ENCODE results near the gene SEMA3G. TPM values are rescaled to one million over a fixed set of nuclear protein-coding genes. Genes with fewer than 3 reads are reported as not detected.

Gene SEMA3G
- total RNA-seq, 2 donors from 2014 or later, result 0.16 to 0.36 TPM

GRCh38 chr3:52454250-52454937, 9.5 kb upstream of the SEMA3G start:
- no peaks in the 10 kb centered on the region for H3K9me3 Mint-ChIP-seq
- H3K4me1 Mint-ChIP-seq (ENCODE audit: low read depth), result peaks cover 32% of the 10 kb centered on the region
- H3K27me3 Mint-ChIP-seq (ENCODE audit: low read depth), result no peaks in the 10 kb centered on the region
- no peak for ATAC-seq (replicated peaks in 1 of 2)
- peak overlapping the region; percentile 90 to 95 for H3K4me3 Mint-ChIP-seq
- DNase-seq, result no peak
- peak overlapping the region; percentile 83 for H3K27ac Mint-ChIP-seq
- peaks cover 2 to 9% of the 10 kb centered on the region in 2 donors for H3K36me3 Mint-ChIP-seq (ENCODE audit: insufficient read depth in 2 of 2)

- Mint-ChIP-seq H3K36me3 (ENCODE audit: insufficient read depth in 2 of 2) (peaks cover 2 to 9% of the 10 kb centered on the region in 2 donors), H3K27ac (peak within 1 kb of the TSS; percentile 83), H3K4me1 (ENCODE audit: low read depth) (peaks cover 32% of the 10 kb centered on the region), H3K9me3 (no peaks in the 10 kb centered on the region), H3K27me3 (ENCODE audit: low read depth) (no peaks in the 10 kb centered on the region), H3K4me3 (peak within 1 kb of the TSS; percentile 90 to 95)
- DNase-seq, result no peak
- ATAC-seq (replicated peaks in 1 of 2), result no peak
These were observed 8.8 kb upstream of the SEMA3G start, which contains the start of gene TNNC1 for GRCh38 chr3:52453496-52454249. Gene TNNC1 (minus strand): TSS chr3:52454041. CDS start chr3:52454015, 26 bp downstream.

GRCh38 chr3:52452570-52453221, 7.8 kb upstream of the SEMA3G start:
- no peak for DNase-seq
- H3K27me3 Mint-ChIP-seq (ENCODE audit: low read depth), result no peaks in the 10 kb centered on the region
- peaks cover 2 to 9% of the 10 kb centered on the region in 2 donors for H3K36me3 Mint-ChIP-seq (ENCODE audit: insufficient read depth in 2 of 2)
- ATAC-seq (replicated peaks in 1 of 2), result no peak
- H3K9me3 Mint-ChIP-seq, result no peaks in the 10 kb centered on the region
- peaks cover 32% of the 10 kb centered on the region for H3K4me1 Mint-ChIP-seq (ENCODE audit: low read depth)
- H3K4me3 Mint-ChIP-seq, result no peak overlapping the region
- H3K27ac Mint-ChIP-seq, result no peak overlapping the region

GRCh38 chr3:52452126-52452525, 7.2 kb upstream of the SEMA3G start:
- Mint-ChIP-seq H3K27ac (no peak overlapping the region), H3K27me3 (ENCODE audit: low read depth) (no peaks in the 10 kb centered on the region), H3K9me3 (no peaks in the 10 kb centered on the region), H3K36me3 (ENCODE audit: insufficient read depth in 2 of 2) (peaks cover 2 to 6% of the 10 kb centered on the region in 2 donors), H3K4me3 (no peak overlapping the region), H3K4me1 (ENCODE audit: low read depth) (peaks cover 30% of the 10 kb centered on the region)
- DNase-seq, result no peak
- no peak for ATAC-seq (replicated peaks in 1 of 2)

DNA sequence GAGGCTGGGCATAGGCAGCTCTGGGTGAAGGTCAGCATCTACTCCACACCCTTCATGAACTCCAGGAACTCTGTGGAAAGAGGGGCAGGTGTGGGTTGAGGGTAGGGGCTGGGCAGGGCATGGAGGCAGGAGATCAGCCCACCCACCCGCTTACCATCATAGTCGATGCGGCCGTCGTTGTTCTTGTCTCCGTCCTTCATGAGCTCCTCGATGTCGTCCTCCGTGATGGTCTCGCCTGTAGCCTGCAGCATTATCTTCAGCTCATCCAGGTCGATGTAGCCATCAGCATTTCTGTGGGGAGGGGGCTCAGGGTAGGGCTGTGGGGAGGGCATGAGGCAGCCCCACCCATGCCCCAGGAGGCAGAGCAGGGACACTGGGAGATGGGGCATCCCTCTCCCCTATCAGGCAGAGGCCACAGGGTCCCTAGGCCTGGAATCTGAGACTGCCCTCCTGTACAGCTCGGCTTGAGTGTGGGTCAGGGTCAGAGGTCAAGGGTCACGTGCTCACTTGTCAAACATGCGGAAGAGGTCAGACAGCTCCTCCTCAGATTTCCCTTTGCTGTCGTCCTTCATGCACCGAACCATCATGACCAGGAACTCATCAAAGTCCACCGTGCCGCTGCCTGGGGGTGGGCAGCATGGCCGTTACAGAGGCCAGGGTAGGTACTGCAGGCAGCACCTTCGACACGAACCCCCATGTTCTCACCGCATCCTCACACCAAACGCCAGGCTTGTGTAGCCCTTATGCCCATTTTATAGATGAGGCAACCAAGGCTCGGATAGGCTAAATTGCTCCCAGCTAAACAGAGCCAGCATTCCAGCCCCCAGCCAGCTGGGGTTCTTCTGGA, 6.6 kb upstream of the SEMA3G start:
- Mint-ChIP-seq H3K9me3 (no peaks in the 10 kb centered on the region), H3K4me3 (no peak overlapping the region), H3K27me3 (ENCODE audit: low read depth) (no peaks in the 10 kb centered on the region), H3K36me3 (ENCODE audit: insufficient read depth in 2 of 2) (peaks cover 2 to 6% of the 10 kb centered on the region in 2 donors), H3K4me1 (ENCODE audit: low read depth) (peaks cover 30% of the 10 kb centered on the region), H3K27ac (no peak overlapping the region)
- DNase-seq (no peak), ATAC-seq (replicated peaks in 1 of 2) (no peak)

GRCh38 chr3:52450489-52451236, 5.8 kb upstream of the SEMA3G start:
- H3K27ac Mint-ChIP-seq, result no peak overlapping the region
- H3K4me3 Mint-ChIP-seq, result no peak overlapping the region
- no peaks in the 10 kb centered on the region for H3K9me3 Mint-ChIP-seq
- peaks cover 2 to 6% of the 10 kb centered on the region in 2 donors for H3K36me3 Mint-ChIP-seq (ENCODE audit: insufficient read depth in 2 of 2)
- no peak for DNase-seq
- ATAC-seq (replicated peaks in 1 of 2), result no peak
- peaks cover 25% of the 10 kb centered on the region for H3K4me1 Mint-ChIP-seq (ENCODE audit: low read depth)
- no peaks in the 10 kb centered on the region for H3K27me3 Mint-ChIP-seq (ENCODE audit: low read depth)

DNA sequence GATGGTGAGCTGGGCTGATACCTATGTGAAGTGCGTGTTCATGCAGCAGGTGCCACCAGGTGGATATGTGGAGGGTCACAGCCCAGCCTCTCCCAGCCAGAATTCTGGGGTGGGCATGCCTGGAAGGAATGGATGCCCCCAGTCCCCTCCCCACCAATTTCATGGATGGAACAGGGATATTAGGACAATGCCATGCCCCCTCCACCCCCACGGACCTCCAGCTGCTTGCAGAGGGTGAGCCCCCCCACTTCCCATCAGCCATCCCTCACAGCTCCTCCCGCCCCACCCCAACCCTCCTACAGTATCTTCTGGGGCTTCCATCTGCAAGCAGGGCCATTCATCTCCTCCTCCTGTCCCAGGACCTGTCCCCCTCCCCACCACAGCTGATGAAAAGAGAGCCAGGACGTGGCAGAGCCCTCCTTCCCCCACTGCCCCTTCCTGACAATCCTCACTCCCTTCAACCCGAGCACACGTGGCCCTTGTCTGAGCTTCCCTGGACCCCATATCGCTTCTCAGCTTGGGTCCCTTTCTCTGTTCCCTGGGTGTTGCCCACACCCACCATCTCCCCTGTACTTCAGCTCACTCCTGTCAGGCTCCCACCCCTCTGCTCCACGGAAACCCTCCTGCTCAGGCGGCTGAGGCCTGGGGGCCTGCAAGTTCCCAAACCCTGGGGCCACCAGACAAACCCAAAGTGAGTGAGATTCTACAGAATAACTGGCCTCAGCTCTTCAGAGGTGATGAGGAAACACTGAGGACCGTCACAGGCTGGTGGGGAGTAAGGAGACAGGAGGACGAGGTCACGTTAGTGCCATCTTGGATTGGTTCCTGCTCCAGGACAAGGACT, 2.8 kb upstream of the SEMA3G start:
- Mint-ChIP-seq H3K36me3 (ENCODE audit: insufficient read depth in 2 of 2) (no peaks in the 10 kb centered on the region), H3K27ac (no peak overlapping the region), H3K27me3 (ENCODE audit: low read depth) (no peaks in the 10 kb centered on the region), H3K4me3 (no peak overlapping the region), H3K9me3 (no peaks in the 10 kb centered on the region), H3K4me1 (ENCODE audit: low read depth) (peaks cover 19% of the 10 kb centered on the region)
- no peak for DNase-seq
- no peak for ATAC-seq (replicated peaks in 1 of 2)

- DNase-seq, result peak; percentile 74 to 81
- no peaks in the 10 kb centered on the region for H3K27me3 Mint-ChIP-seq (ENCODE audit: low read depth)
- ATAC-seq (replicated peaks in 1 of 2), result peak; percentile 51 to 61
- no peak overlapping the region for H3K4me3 Mint-ChIP-seq
- peak overlapping the region; percentile 4 for H3K27ac Mint-ChIP-seq
- peaks cover 19% of the 10 kb centered on the region for H3K4me1 Mint-ChIP-seq (ENCODE audit: low read depth)
- H3K36me3 Mint-ChIP-seq (ENCODE audit: insufficient read depth in 2 of 2), result no peaks in the 10 kb centered on the region
- H3K9me3 Mint-ChIP-seq, result no peaks in the 10 kb centered on the region
These were observed 2.0 kb upstream of the SEMA3G start for GRCh38 chr3:52446631-52447511.

DNA sequence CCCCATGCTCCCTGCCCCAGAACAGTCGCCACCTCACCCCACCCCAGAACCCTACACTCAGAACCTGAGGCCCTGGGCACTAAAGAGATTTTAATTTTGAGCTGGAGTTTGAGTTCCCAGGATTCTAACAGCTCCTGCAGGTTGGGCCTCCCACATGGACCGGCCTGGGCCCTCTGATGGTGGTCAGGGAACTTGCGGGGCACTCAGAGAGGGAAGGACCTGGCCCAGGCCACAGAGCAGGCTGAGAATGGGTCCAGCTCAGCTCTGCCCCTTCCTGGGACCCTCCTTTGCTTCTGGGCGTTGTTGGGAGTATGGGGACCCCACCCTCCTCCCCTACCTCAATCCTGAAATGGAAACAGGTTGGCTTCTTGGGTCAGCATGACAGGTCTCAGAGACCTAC, 1.1 kb upstream of the SEMA3G start:
- H3K27me3 Mint-ChIP-seq (ENCODE audit: low read depth), result no peaks in the 10 kb centered on the region
- H3K4me1 Mint-ChIP-seq (ENCODE audit: low read depth), result peaks cover 19% of the 10 kb centered on the region
- H3K9me3 Mint-ChIP-seq, result no peaks in the 10 kb centered on the region
- H3K4me3 Mint-ChIP-seq, result no peak overlapping the region
- ATAC-seq (replicated peaks in 1 of 2) (no peak), DNase-seq (no peak)
- H3K36me3 Mint-ChIP-seq (ENCODE audit: insufficient read depth in 2 of 2), result no peaks in the 10 kb centered on the region
- H3K27ac Mint-ChIP-seq, result no peak overlapping the region

- no peak for DNase-seq
- Mint-ChIP-seq H3K27ac (no peak overlapping the region), H3K27me3 (ENCODE audit: low read depth) (no peaks in the 10 kb centered on the region), H3K4me3 (peak overlapping the region in 1 of 2 donors; percentile 25), H3K4me1 (ENCODE audit: low read depth) (peaks cover 19% of the 10 kb centered on the region), H3K9me3 (no peaks in the 10 kb centered on the region), H3K36me3 (ENCODE audit: insufficient read depth in 2 of 2) (no peaks in the 10 kb centered on the region)
- ATAC-seq (replicated peaks in 1 of 2), result no peak
These were observed 864 bp downstream of the SEMA3G start for GRCh38 chr3:52443791-52444687.
